GM19328 (cell line): ENCODE measurements around the gene CDK6.

Experiments used
- ATAC-seq: cut with Tn5 transposase; IDR thresholded peaks from one replicate; pipeline ENCODE4 v1.9.1; 2021; ENCODE audit warnings: mild to moderate bottlenecking, moderate library complexity; ENCODE audit not compliant: unreplicated experiment

CDK6 gene

GRCh38 chr7:92715963-92716362, 120.4 kb downstream of the CDK6 start:
- ATAC-seq, result no peak

DNA sequence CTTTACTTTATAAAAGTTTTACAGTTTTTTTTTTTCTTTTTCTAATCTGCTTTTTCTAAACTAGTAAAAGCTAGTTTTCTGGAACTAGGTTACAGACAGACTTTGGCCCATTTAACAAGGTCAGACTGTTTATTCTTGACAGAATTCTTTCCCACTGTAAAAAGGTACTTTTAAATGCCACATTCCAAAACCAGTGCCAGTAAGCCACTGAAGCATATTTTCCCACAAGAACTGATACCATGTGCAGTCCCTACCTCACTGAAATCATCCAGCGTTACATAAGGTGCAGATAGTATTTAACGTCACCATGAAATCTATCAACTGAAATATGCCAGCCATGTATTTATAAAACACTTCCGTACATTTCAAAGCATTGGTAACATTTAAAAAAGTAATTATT, 121.6 kb downstream of the CDK6 start:
- no peak for ATAC-seq

GRCh38 chr7:92714280-92714679, 122.1 kb downstream of the CDK6 start:
- ATAC-seq, result no peak

DNA sequence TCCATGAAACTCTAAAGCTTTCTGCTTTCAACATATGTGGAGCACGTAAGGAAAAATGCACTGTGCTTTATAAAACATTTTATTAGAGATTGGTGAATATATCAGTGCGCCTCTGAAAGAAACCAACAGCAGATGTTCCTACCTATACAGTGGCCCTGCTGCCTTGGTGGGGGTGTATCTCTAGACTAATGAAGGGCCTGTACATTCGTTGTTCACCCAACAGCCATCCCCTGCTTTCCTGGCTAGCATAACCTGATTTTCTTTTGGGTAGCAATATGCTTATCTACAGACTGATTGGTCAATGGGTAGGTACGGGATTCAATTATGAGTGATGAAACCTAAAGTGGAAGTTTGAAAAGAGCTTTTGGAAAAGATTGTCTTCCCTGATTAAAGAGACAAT, 126.5 kb downstream of the CDK6 start:
- ATAC-seq, result no peak

GRCh38 chr7:92709150-92709549, 127.2 kb downstream of the CDK6 start:
- ATAC-seq, result no peak

GRCh38 chr7:92708111-92709042, 128.0 kb downstream of the CDK6 start:
- ATAC-seq, result no peak

- ATAC-seq, result no peak
Measured at GRCh38 chr7:92707435-92707834, 128.9 kb downstream of the CDK6 start.

DNA sequence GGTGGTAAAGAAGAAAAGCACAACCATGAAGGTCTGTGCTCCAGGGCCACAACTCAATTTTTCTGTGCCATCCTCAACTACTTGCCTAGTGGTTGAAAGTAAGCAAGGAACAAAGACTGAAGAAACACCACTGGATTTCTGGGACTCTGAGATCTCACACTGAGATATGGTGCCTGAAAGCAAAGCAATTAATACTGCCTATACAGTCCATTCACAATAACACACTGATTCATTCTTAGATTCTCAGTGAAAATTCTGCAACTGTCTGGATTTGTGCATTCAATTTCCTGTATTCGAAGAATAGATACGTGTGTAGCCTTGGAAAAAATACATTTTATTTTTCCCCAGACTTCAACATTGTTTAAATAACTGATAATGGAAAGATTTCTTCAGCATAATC, 129.8 kb downstream of the CDK6 start:
- ATAC-seq, result no peak

DNA sequence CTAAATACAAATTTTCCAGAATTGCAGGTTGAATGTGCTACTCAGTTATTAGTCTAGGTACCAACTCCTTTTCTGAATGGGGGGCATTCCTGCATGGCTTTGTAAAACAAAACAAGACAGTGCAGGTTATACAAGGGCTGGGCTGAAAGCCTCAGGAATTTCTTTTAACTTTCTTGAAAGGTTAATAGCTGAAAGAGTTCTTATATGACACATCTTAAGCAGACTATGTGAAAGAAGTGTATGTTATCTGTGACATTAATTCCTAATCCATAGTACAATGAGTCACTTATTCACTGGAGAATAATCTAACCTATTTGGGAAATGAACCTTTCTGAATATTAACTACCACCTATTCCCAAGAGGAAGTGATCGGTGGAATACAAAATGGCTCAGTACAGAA, 130.5 kb downstream of the CDK6 start:
- ATAC-seq, result no peak

- ATAC-seq, result no peak
Measured at GRCh38 chr7:92704858-92705257, 131.5 kb downstream of the CDK6 start.

- no peak for ATAC-seq
Measured at GRCh38 chr7:92702535-92702934, 133.8 kb downstream of the CDK6 start.

DNA sequence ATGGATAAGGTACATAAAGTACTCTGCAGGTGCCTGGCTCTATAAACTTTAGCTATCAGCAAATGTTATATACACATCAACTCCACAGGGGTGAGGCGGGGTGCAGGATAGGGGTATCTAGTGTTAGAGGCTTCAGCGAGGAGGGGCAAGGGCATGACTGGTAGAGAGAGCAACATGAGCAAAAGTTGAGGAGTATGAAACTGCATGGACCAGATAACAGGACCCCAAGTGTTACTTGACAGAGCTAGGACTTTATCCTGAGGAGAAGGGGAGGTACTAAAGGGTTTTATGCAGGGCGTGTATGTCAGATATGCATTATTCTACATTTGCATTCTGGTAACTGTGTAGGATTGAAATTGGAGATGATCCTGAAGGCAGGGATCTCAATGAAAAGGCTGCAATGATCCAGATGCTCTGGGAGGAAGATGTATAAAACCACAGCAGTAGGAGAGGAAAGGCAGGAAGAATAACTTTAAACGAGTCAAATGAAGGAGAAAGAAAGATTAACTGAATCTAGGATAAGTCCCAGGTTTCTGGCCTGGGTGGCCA, 136.3 kb downstream of the CDK6 start:
- ATAC-seq, result no peak

DNA sequence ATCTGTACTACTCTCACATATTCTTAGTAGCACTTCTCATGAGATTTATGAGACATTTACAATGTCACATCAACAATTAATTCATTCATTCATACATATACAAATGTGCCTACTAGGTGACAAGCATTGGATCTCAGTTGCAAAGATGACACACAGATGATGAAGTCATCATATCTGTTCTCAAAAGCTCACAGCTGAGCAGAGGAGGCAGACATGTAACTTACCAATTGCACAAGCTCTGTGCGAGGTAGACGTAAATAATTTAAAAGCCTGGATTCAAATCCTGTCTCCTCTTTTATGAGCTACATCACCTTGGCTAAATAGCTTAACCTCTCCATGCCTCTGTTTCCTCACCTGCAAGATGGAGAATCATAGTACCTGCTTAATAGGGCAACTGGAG, 136.8 kb downstream of the CDK6 start:
- no peak for ATAC-seq

DNA sequence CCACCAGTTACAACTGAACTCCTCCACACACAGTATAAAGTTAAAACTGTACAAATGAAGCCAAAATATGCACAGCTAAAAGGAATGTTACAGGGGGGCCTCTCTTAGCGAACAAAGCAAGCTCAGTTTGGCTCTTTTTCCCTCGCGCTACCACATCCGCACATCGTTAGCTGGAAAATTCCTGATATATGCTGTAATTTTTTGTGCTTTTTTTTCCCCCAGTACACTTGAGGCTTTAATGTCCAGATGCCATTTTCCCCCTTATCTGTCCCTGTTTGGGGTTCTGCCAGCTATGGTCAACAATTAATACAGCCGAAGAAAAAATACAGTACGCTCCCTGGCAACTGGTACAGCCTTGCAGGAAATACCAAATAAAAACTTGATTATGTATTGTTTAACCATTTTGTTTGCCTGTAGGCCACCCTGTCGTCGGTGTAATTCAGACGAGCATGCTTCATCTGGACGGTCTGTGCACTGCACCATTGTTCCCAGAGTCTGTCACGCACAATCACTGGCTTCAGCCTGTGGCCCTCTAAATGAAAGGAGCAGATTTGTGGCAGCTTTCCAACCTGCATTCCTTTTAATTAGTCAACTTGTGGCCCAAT, 138.0 kb downstream of the CDK6 start:
- no peak for ATAC-seq

DNA sequence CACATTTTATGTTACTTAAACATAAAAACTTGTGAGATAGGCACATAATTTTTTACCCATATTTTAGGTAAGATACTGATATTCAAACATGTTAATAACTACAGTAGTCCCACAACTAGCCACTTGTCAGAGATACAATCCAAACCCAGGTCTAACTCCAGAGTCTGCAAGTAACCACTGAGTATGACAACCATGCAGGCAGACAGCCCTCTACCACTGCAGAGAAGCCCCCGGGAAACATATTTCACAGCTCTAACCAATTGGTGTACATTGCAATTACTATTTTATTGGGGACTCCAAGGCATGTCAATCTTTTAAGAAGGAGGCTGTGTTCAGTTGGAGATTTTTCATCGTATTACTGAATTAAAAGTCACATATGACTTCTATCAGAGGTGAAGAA, 139.0 kb downstream of the CDK6 start:
- ATAC-seq, result no peak

DNA sequence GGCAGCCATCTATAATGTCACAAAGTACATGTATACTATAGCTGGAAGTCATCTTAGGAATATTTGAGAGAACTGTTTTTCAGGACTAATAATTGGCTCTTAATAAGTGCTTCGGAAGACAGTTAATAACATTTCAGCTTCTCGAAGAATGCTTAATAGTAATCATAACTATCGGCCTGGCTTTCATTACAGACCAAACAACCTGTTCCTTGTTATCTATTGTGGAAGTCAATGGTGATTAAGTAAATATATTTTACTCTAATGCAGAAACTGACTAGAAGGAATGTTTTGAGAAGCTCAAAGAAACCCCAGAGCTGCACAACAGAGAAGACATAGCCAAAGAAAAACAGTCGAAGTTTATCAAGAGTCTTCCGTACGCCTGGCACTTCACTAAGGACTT, 139.4 kb downstream of the CDK6 start:
- ATAC-seq, result no peak

GRCh38 chr7:92696584-92696983, 139.8 kb downstream of the CDK6 start:
- ATAC-seq, result no peak

GRCh38 chr7:92695308-92696261, 140.8 kb downstream of the CDK6 start:
- no peak for ATAC-seq

DNA sequence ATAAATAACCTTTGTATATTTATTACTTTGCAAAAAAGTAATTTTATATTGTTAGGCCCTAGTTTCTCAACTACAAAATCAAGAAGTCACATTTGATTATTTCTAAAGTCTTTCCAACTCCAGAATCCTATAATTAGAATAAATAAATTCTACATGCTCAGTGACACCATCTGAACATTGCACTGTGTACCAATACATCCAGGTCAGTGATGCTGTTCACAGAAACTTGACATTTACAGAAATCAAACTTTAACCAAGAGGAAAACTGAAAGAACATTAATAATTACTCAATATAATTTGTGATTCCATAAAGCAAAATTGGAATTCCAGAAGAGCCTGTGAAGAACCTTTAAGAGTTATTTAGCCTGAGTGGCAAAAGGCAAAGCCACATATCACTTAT, 142.2 kb downstream of the CDK6 start:
- no peak for ATAC-seq

- no peak for ATAC-seq
Measured at GRCh38 chr7:92693519-92693918, 142.9 kb downstream of the CDK6 start.

GRCh38 chr7:92691578-92691977, 144.8 kb downstream of the CDK6 start:
- peak; percentile 54 for ATAC-seq
